Loucy (cell line): Measurements from ENCODE around the gene PCTP.

Experiments used
- EZH2phosphoT487 ChIP-seq: fragments of 200-600 bp; IDR thresholded peaks from 2 replicates; pipeline ENCODE4 v1.6.1; 2018; ENCODE audit warnings: antibody characterized with exemption, mild to moderate bottlenecking, moderate library complexity, borderline replicate concordance
- TF ChIP-seq, protein P1 (sequence below): fragments of 200-600 bp; sonication (generic); conservative IDR thresholded peaks from 2 replicates; pipeline ENCODE4 v1.5.1; 2014; ENCODE audit warnings: mild to moderate bottlenecking, antibody characterized with exemption, low read length

DNA sequence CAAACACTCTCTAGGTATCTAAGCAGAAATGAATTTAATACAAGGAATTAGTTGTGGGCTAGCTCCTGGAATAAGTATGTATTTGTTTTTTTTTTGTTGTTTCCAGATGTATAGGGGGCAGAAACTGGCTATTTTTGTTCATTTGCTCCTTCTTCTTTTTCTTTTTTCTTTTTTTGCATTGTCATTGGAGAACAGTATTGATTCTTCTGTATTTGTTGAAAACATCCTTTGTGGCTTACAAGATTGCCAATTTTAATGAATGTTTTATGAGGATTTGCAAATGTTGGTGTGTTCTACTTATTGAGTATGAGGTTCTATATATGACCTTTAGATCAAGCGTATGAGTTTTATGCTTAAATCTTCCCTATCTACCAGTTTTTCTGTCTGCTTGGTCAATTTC is 5.6 kb upstream of the PCTP start:
- TF ChIP-seq, protein P1, sequence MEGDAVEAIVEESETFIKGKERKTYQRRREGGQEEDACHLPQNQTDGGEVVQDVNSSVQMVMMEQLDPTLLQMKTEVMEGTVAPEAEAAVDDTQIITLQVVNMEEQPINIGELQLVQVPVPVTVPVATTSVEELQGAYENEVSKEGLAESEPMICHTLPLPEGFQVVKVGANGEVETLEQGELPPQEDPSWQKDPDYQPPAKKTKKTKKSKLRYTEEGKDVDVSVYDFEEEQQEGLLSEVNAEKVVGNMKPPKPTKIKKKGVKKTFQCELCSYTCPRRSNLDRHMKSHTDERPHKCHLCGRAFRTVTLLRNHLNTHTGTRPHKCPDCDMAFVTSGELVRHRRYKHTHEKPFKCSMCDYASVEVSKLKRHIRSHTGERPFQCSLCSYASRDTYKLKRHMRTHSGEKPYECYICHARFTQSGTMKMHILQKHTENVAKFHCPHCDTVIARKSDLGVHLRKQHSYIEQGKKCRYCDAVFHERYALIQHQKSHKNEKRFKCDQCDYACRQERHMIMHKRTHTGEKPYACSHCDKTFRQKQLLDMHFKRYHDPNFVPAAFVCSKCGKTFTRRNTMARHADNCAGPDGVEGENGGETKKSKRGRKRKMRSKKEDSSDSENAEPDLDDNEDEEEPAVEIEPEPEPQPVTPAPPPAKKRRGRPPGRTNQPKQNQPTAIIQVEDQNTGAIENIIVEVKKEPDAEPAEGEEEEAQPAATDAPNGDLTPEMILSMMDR = no peak
- TF ChIP-seq EZH2phosphoT487 = no peak
